H1 (cell line): Measurements from ENCODE around the gene ARHGAP26.

Experiments
- BACH1 ChIP-seq: IDR thresholded peaks from 2 replicates; pipeline ENCODE4 v1.6.1; 2012; ENCODE audit warnings: low read length, improper control_type of control experiment
- EGR1 ChIP-seq: IDR thresholded peaks from 2 replicates; pipeline ENCODE4 v1.6.1; 2011; ENCODE audit warnings: low read depth, low read length, borderline replicate concordance
- POLR2A ChIP-seq, 2 experiments: IDR thresholded peaks; 1 replicate in 1 of 2; 2 replicates in 1 of 2; pipeline ENCODE4 v1.6.1; 2011; ENCODE audit warnings: low read depth in 2 of 2, low read length in 2 of 2, mild to moderate bottlenecking in 2 of 2; ENCODE audit errors: control extremely low read depth in 1 of 2
- TF ChIP-seq, protein P1 (sequence below), 3 experiments: IDR thresholded peaks; 1 replicate in 2 of 3; 2 replicates in 1 of 3; pipeline versions ENCODE4 v1.5.1 to v1.6.1; 2011; ENCODE audit warnings: low read length in 3 of 3, mild to moderate bottlenecking in 3 of 3, inconsistent platforms in 2 of 3, low read depth in 1 of 3, moderate library complexity in 1 of 3; ENCODE audit not compliant: insufficient read depth in 1 of 3; ENCODE audit errors: control extremely low read depth in 1 of 3

DNA sequence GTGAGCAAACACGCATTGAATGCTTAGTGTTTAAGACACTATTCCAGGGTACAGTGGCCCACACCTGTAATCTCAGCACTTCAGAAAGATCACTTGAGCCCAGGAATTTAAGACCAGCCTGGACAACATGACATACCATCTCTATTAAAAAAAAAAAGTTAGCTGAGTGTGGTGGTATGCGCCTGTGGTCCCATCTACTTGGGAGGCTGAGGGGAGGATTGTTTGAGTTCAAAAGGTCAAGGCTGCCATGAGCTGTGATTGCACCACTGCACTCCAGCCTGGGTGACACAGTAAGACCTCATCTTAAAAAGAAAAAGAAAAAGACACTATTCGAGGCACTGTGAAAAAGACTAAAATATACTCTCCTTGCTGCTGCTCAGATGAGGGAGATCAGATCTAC, 392.6 kb downstream of the ARHGAP26 start:
- TF ChIP-seq, protein P1, sequence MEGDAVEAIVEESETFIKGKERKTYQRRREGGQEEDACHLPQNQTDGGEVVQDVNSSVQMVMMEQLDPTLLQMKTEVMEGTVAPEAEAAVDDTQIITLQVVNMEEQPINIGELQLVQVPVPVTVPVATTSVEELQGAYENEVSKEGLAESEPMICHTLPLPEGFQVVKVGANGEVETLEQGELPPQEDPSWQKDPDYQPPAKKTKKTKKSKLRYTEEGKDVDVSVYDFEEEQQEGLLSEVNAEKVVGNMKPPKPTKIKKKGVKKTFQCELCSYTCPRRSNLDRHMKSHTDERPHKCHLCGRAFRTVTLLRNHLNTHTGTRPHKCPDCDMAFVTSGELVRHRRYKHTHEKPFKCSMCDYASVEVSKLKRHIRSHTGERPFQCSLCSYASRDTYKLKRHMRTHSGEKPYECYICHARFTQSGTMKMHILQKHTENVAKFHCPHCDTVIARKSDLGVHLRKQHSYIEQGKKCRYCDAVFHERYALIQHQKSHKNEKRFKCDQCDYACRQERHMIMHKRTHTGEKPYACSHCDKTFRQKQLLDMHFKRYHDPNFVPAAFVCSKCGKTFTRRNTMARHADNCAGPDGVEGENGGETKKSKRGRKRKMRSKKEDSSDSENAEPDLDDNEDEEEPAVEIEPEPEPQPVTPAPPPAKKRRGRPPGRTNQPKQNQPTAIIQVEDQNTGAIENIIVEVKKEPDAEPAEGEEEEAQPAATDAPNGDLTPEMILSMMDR (IDR thresholded peaks at IDR 0.05; ENCODE audit: control extremely low read depth in 1 of 3, insufficient read depth in 1 of 3, low read depth in 1 of 3, low read length in 3 of 3) = no peak
- TF ChIP-seq EGR1 = no peak
- TF ChIP-seq POLR2A (IDR thresholded peaks at IDR 0.05; ENCODE audit: control extremely low read depth in 1 of 2, low read depth in 2 of 2, low read length in 2 of 2) = no peak
- TF ChIP-seq BACH1 = no peak
